HepG2 (cell line): ENCODE results near the gene ABCC10. TPM values are rescaled to one million over a fixed set of nuclear protein-coding genes. Genes with fewer than 3 reads are reported as not detected.

Experiments used
- ZFX ChIP-seq: sonication (generic); formaldehyde crosslinking; IDR thresholded peaks from 2 replicates; pipeline ENCODE4 v1.4.0; 2020; ENCODE audit warnings: mild to moderate bottlenecking, low read depth, missing genetic modification reagents, moderate library complexity
- ZNF264 ChIP-seq: sonication (generic); formaldehyde crosslinking; IDR thresholded peaks from 2 replicates; pipeline ENCODE4 v1.4.0; 2020; ENCODE audit warnings: missing genetic modification reagents
- polyA plus RNA-seq, 8 experiments: library from polyadenylated mRNA; depleted of rRNA in 3 of 8; stranded (reverse) in 7 of 8; unstranded in 1 of 8; fragments of >200 nt; fragmentation: Illumina TruSeq in 4 of 8; extraction: Trizol in 4 of 8; gene quantifications; 2 replicates each; pipeline versions ENCODE4 v1.2.1 to v1.2.3, GENCODE V29; 2011 to 2016; ENCODE audit warnings: low read depth in 4 of 8, missing spikeins in 1 of 8, mixed read lengths in 1 of 8; ENCODE audit not compliant: insufficient read depth in 1 of 8
- total RNA-seq, 5 experiments: library from RNA; depleted of rRNA; stranded (reverse); fragments of >200 nt; fragmentation: Illumina TruSeq; extraction: Trizol; gene quantifications; 2 replicates each; pipeline ENCODE4 v1.2.3, GENCODE V29; 2016; ENCODE audit warnings: low read depth in 1 of 5
- TF ChIP-seq, protein P1 (sequence below), 2 experiments: fragments of 450-650 bp in 1 of 2; sonication (generic) in 1 of 2; formaldehyde crosslinking in 1 of 2; IDR thresholded peaks; 2 replicates each; pipeline versions ENCODE4 v1.6.1 to v1.8.0; 2016 to 2022; ENCODE audit warnings: antibody characterized with exemption in 1 of 2, mild to moderate bottlenecking in 1 of 2, missing genetic modification reagents in 1 of 2
- TF ChIP-seq, protein P2 (sequence below): sonication (generic); formaldehyde crosslinking; IDR thresholded peaks from 2 replicates; pipeline ENCODE4 v1.4.0; 2020; ENCODE audit warnings: low read depth, missing genetic modification reagents
- TF ChIP-seq, protein P3 (sequence below): sonication (generic); formaldehyde crosslinking; IDR thresholded peaks from 2 replicates; pipeline ENCODE4 v1.4.0; 2020; ENCODE audit warnings: mild to moderate bottlenecking, missing genetic modification reagents

The ABCC10 gene
- total and polyA plus RNA-seq, 2 of the 13 experiments (the other 11 are each of a cell fraction or from before 2014, with no cell fraction given) = 16.0 to 24.3 TPM

GRCh38 chr6:43436577-43437282 is 9.4 kb downstream of the ABCC10 start (continued):
- TF ChIP-seq, protein P1, sequence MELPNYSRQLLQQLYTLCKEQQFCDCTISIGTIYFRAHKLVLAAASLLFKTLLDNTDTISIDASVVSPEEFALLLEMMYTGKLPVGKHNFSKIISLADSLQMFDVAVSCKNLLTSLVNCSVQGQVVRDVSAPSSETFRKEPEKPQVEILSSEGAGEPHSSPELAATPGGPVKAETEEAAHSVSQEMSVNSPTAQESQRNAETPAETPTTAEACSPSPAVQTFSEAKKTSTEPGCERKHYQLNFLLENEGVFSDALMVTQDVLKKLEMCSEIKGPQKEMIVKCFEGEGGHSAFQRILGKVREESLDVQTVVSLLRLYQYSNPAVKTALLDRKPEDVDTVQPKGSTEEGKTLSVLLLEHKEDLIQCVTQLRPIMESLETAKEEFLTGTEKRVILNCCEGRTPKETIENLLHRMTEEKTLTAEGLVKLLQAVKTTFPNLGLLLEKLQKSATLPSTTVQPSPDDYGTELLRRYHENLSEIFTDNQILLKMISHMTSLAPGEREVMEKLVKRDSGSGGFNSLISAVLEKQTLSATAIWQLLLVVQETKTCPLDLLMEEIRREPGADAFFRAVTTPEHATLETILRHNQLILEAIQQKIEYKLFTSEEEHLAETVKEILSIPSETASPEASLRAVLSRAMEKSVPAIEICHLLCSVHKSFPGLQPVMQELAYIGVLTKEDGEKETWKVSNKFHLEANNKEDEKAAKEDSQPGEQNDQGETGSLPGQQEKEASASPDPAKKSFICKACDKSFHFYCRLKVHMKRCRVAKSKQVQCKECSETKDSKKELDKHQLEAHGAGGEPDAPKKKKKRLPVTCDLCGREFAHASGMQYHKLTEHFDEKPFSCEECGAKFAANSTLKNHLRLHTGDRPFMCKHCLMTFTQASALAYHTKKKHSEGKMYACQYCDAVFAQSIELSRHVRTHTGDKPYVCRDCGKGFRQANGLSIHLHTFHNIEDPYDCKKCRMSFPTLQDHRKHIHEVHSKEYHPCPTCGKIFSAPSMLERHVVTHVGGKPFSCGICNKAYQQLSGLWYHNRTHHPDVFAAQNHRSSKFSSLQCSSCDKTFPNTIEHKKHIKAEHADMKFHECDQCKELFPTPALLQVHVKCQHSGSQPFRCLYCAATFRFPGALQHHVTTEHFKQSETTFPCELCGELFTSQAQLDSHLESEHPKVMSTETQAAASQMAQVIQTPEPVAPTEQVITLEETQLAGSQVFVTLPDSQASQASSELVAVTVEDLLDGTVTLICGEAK (IDR thresholded peaks at IDR 0.05) = no peak
- TF ChIP-seq, protein P1 (CRISPR knock-in tag; IDR thresholded peaks at IDR 0.05) = peak; percentile 64; the same call in 1 of the 2 replicates
- TF ChIP-seq, protein P2, sequence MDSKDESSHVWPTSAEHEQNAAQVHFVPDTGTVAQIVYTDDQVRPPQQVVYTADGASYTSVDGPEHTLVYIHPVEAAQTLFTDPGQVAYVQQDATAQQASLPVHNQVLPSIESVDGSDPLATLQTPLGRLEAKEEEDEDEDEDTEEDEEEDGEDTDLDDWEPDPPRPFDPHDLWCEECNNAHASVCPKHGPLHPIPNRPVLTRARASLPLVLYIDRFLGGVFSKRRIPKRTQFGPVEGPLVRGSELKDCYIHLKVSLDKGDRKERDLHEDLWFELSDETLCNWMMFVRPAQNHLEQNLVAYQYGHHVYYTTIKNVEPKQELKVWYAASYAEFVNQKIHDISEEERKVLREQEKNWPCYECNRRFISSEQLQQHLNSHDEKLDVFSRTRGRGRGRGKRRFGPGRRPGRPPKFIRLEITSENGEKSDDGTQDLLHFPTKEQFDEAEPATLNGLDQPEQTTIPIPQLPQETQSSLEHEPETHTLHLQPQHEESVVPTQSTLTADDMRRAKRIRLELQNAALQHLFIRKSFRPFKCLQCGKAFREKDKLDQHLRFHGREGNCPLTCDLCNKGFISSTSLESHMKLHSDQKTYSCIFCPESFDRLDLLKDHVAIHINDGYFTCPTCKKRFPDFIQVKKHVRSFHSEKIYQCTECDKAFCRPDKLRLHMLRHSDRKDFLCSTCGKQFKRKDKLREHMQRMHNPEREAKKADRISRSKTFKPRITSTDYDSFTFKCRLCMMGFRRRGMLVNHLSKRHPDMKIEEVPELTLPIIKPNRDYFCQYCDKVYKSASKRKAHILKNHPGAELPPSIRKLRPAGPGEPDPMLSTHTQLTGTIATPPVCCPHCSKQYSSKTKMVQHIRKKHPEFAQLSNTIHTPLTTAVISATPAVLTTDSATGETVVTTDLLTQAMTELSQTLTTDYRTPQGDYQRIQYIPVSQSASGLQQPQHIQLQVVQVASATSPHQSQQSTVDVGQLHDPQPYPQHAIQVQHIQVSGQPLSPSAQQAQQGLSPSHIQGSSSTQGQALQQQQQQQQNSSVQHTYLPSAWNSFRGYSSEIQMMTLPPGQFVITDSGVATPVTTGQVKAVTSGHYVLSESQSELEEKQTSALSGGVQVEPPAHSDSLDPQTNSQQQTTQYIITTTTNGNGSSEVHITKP (CRISPR knock-in tag) = peak; percentile 86
- peak; percentile 82; the same call in 1 of the 2 replicates for TF ChIP-seq ZNF264 (CRISPR knock-in tag)
- TF ChIP-seq ZFX (CRISPR knock-in tag) = 0 out of 2 replicates have a peak, but pooled peaks have one; percentile 40
- TF ChIP-seq, protein P3, sequence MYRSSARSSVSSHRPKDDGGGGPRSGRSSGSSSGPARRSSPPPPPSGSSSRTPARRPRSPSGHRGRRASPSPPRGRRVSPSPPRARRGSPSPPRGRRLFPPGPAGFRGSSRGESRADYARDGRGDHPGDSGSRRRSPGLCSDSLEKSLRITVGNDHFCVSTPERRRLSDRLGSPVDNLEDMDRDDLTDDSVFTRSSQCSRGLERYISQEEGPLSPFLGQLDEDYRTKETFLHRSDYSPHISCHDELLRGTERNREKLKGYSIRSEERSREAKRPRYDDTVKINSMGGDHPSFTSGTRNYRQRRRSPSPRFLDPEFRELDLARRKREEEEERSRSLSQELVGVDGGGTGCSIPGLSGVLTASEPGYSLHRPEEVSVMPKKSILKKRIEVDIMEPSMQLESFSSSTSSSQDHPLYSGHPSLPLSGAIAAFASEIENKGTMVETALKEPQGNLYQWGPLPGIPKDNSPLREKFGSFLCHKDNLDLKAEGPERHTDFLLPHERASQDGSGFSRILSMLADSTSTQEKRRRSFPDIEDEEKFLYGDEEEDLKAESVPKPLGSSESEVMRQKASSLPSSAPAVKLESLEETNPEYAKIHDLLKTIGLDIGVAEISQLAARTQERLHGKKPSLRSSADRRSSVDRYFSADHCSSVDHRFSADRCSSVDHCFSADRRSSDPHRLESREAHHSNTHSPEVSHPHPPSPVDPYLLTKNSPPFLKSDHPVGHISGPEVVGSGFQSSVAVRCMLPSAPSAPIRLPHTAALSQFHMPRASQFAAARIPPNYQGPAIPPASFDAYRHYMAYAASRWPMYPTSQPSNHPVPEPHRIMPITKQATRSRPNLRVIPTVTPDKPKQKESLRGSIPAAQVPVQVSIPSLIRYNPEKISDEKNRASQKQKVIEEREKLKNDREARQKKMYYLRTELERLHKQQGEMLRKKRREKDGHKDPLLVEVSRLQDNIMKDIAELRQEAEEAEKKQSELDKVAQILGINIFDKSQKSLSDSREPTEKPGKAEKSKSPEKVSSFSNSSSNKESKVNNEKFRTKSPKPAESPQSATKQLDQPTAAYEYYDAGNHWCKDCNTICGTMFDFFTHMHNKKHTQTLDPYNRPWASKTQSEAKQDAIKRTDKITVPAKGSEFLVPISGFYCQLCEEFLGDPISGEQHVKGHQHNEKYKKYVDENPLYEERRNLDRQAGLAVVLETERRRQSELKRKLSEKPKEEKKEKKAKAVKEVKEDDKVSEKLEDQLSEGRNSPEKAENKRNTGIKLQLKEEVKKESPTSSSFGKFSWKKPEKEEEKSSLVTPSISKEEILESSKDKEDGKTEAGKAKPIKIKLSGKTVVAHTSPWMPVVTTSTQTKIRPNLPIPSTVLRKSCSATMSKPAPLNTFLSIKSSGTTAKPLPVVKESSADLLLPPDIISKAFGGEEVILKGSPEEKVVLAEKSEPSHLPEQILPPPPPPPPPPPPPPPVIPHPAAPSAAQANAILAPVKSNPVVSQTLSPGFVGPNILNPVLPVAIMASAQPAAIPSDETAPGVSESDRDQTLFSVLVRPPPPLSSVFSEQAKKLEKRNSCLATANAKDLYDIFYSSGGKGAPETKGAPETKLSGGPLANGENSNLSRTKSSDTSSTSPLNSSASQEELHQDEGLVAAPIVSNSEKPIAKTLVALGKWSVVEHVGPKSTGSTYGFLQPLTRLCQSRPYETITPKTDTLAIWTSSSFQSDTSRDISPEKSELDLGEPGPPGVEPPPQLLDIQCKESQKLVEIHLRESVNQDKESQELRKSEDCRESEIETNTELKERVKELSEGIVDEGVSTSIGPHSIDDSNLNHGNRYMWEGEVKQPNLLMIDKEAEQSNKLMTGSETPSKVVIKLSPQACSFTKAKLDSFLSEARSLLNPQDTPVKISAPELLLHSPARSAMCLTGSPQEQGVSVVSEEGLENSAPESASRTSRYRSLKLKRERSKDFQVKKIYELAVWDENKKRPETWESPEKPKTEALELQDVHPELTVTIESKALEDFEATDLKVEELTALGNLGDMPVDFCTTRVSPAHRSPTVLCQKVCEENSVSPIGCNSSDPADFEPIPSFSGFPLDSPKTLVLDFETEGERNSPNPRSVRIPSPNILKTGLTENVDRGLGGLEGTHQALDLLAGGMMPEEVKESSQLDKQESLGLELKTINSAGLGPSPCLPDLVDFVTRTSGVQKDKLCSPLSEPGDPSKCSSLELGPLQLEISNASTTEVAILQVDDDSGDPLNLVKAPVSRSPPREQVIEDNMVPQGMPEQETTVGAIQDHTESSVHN (CRISPR knock-in tag) = no peak
